SK-N-SH (cell line): ENCODE data around the gene ADGRA1. TPM values are rescaled to one million over a fixed set of nuclear protein-coding genes. Genes with fewer than 3 reads are reported as not detected.

Experiments used
- CTCF ChIA-PET: fragments of 300-600, 350-600 bp; formaldehyde crosslinking; extraction: SDS; loops from one replicate; lab custom pipeline; 2021; lab: Yijun Ruan, JAX
- POLR2A ChIA-PET: fragments of 350-600 bp; sonication (Branson Sonifier 250); formaldehyde crosslinking; extraction: SDS; loops from one replicate; lab custom pipeline; 2020; ENCODE audit warnings: antibody characterized with exemption, inconsistent platforms; lab: Yijun Ruan, JAX
- DNase-seq: peaks from one replicate; pipeline ENCODE4 v3.0.0; 2012
- H2AFZ ChIP-seq: fragments of 200-600 bp; sonication (generic); 2 replicates; pipeline ENCODE4 v1.8.1; 2016; ENCODE audit warnings: antibody characterized with exemption, mild to moderate bottlenecking, low read depth
- H3F3A ChIP-seq: fragments of 200-600 bp; sonication (generic); replicated peaks from 2 replicates; pipeline ENCODE3; 2016; ENCODE audit warnings: antibody characterized with exemption, mild to moderate bottlenecking; ENCODE audit not compliant: insufficient read depth
- H3K27ac ChIP-seq, 2 experiments: fragments of 200-500 bp in 1 of 2; fragments of 200-600 bp in 1 of 2; sonication (Bioruptor generic) in 1 of 2; sonication (generic), shearing (Covaris generic) in 1 of 2; 2 replicates each; pipeline versions ENCODE4 v1.5.1 to v1.6.1; 2014 to 2016; ENCODE audit warnings: low read depth in 2 of 2, inconsistent platforms in 1 of 2, low read length in 1 of 2, mild to moderate bottlenecking in 1 of 2, mixed read lengths in 1 of 2
- H3K27me3 ChIP-seq: fragments of 200-600 bp; sonication (generic), shearing (Covaris generic); 2 replicates; pipeline ENCODE4 v1.6.1; 2016; ENCODE audit warnings: mixed run types; ENCODE audit not compliant: insufficient read depth
- H3K36me3 ChIP-seq, 2 experiments: fragments of 200-500 bp in 1 of 2; fragments of 200-600 bp in 1 of 2; sonication (Bioruptor generic) in 1 of 2; sonication (generic) in 1 of 2; replicated peaks in 1 of 2; 2 replicates each; pipeline versions ENCODE3 to v1.5.1; 2014 to 2016; ENCODE audit warnings: low read length in 1 of 2, mild to moderate bottlenecking in 1 of 2; ENCODE audit not compliant: insufficient read depth in 2 of 2, control insufficient read depth in 1 of 2
- H3K4me1 ChIP-seq, 2 experiments: fragments of 200-500 bp in 1 of 2; fragments of 200-600 bp in 1 of 2; sonication (Bioruptor generic) in 1 of 2; sonication (generic), shearing (Covaris generic) in 1 of 2; 2 replicates each; pipeline versions ENCODE4 v1.5.1 to v1.6.1; 2014 to 2016; ENCODE audit warnings: low read depth in 1 of 2, low read length in 1 of 2, mixed run types in 1 of 2; ENCODE audit not compliant: insufficient read depth in 2 of 2, control insufficient read depth in 1 of 2
- H3K4me2 ChIP-seq: fragments of 200-600 bp; sonication (generic), shearing (Covaris generic); 2 replicates; pipeline ENCODE4 v1.6.1; 2017; ENCODE audit warnings: mixed run types
- H3K4me3 ChIP-seq, 2 experiments: fragments of 200-500 bp in 1 of 2; fragments of 200-600 bp in 1 of 2; sonication (Bioruptor generic) in 1 of 2; sonication (generic), shearing (Covaris generic) in 1 of 2; 2 replicates each; pipeline versions ENCODE4 v1.5.1 to v1.8.1; 2014 to 2016; ENCODE audit warnings: low read depth in 2 of 2, inconsistent platforms in 1 of 2, low read length in 1 of 2, mild to moderate bottlenecking in 1 of 2, mixed read lengths in 1 of 2, moderate library complexity in 1 of 2
- H3K79me2 ChIP-seq: fragments of 200-600 bp; sonication (generic); 2 replicates; pipeline ENCODE4 v1.8.1; 2017; ENCODE audit warnings: mild to moderate bottlenecking; ENCODE audit not compliant: insufficient read depth
- H3K9ac ChIP-seq: fragments of 200-600 bp; sonication (generic); 2 replicates; pipeline ENCODE4 v1.6.1; 2017; ENCODE audit warnings: mixed run types
- H3K9me2 ChIP-seq: fragments of 200-600 bp; sonication (generic); 2 replicates; pipeline ENCODE4 v1.6.1; 2017; ENCODE audit warnings: mixed run types
- H3K9me3 ChIP-seq: fragments of 200-600 bp; sonication (generic); 2 replicates; pipeline ENCODE4 v1.6.1; 2017; ENCODE audit warnings: mixed run types, mild to moderate bottlenecking, moderate library complexity
- H4K20me1 ChIP-seq: fragments of 200-600 bp; sonication (generic); 2 replicates; pipeline ENCODE4 v1.6.1; 2017; ENCODE audit warnings: mild to moderate bottlenecking, mixed run types; ENCODE audit not compliant: insufficient read depth
- CHD2 ChIP-seq: fragments of 150-350 bp; IDR thresholded peaks from 2 replicates; pipeline ENCODE4 v1.6.1; 2018; ENCODE audit warnings: low read length; ENCODE audit not compliant: partially characterized antibody
- CTCF ChIP-seq: fragments of 200-600 bp; sonication (generic); IDR thresholded peaks from 2 replicates; pipeline ENCODE4 v1.6.1; 2017; ENCODE audit warnings: antibody characterized with exemption, mild to moderate bottlenecking, moderate library complexity
- ELF1 ChIP-seq: IDR thresholded peaks from 2 replicates; pipeline ENCODE4 v1.4.0; 2012
- FOSL2 ChIP-seq: IDR thresholded peaks from 2 replicates; pipeline ENCODE4 v1.4.0; 2012; ENCODE audit warnings: low read depth, mild to moderate bottlenecking, moderate library complexity, borderline replicate concordance
- GABPA ChIP-seq: IDR thresholded peaks from 2 replicates; pipeline ENCODE4 v1.4.0; 2012; ENCODE audit warnings: low read depth, mild to moderate bottlenecking
- NFIC ChIP-seq: IDR thresholded peaks from 2 replicates; pipeline ENCODE4 v1.4.0; 2012; ENCODE audit warnings: borderline replicate concordance
- NRF1 ChIP-seq: IDR thresholded peaks from 2 replicates; pipeline ENCODE4 v1.6.1; 2012; ENCODE audit warnings: low read depth, mild to moderate bottlenecking, low read length
- POLR2AphosphoS5 ChIP-seq: IDR thresholded peaks from 2 replicates; pipeline ENCODE4 v1.6.1; 2012; ENCODE audit warnings: low read depth, low read length
- RAD21 ChIP-seq: IDR thresholded peaks from 2 replicates; pipeline ENCODE4 v1.6.1; 2012; ENCODE audit warnings: mild to moderate bottlenecking, low read length
- RCOR1 ChIP-seq: fragments of 150-350 bp; IDR thresholded peaks from 2 replicates; pipeline ENCODE4 v1.6.1; 2017; ENCODE audit warnings: antibody characterized with exemption, low read length
- SIN3A ChIP-seq: IDR thresholded peaks from 2 replicates; pipeline ENCODE4 v1.6.1; 2012; ENCODE audit warnings: low read depth, mild to moderate bottlenecking, low read length, moderate library complexity, borderline replicate concordance
- SMC3 ChIP-seq: IDR thresholded peaks from 2 replicates; pipeline ENCODE4 v1.6.1; 2012; ENCODE audit warnings: low read depth, low read length, improper control_type of control experiment
- TAF1 ChIP-seq: IDR thresholded peaks from 2 replicates; pipeline ENCODE4 v1.6.1; 2012; ENCODE audit warnings: low read depth, mild to moderate bottlenecking, low read length, moderate library complexity, borderline replicate concordance
- TEAD4 ChIP-seq: IDR thresholded peaks from 2 replicates; pipeline ENCODE4 v1.4.0; 2012; ENCODE audit warnings: mild to moderate bottlenecking, borderline replicate concordance; ENCODE audit not compliant: insufficient read depth
- WGBS: methylation state at CpG from one replicate; pipeline ENCODE4 v1.1.6; 2017; ENCODE audit warnings: low lambda C conversion rate; 5-methylcytosine and 5-hydroxymethylcytosine counted together
- polyA plus RNA-seq, 3 experiments: library from polyadenylated mRNA; depleted of rRNA; stranded (reverse); fragments of >200 nt; gene quantifications; 2 replicates each; pipeline ENCODE4 v1.2.3, GENCODE V29; 2012
- TF ChIP-seq, protein P1 (sequence below): IDR thresholded peaks from 2 replicates; pipeline ENCODE4 v1.4.0; 2012; ENCODE audit warnings: low read depth, borderline replicate concordance
- TF ChIP-seq, protein P2 (sequence below): IDR thresholded peaks from 2 replicates; pipeline ENCODE4 v1.4.0; 2012; ENCODE audit warnings: low read depth
- TF ChIP-seq, protein P3 (sequence below): IDR thresholded peaks from 2 replicates; pipeline ENCODE4; 2012
- TF ChIP-seq, protein P4 (sequence below): fragments of 150-350 bp; IDR thresholded peaks from 2 replicates; pipeline ENCODE4 v1.6.1; 2016; ENCODE audit warnings: mild to moderate bottlenecking, low read depth, low read length

ADGRA1 gene
- polyA plus RNA-seq, 1 of the 3 experiments (the other 2 are of a cell fraction): not detected

GRCh38 chr10:133069033-133069525 lies 18.6 kb upstream of the ADGRA1 start:
- no peak for TF ChIP-seq POLR2AphosphoS5
- TF ChIP-seq, protein P1, sequence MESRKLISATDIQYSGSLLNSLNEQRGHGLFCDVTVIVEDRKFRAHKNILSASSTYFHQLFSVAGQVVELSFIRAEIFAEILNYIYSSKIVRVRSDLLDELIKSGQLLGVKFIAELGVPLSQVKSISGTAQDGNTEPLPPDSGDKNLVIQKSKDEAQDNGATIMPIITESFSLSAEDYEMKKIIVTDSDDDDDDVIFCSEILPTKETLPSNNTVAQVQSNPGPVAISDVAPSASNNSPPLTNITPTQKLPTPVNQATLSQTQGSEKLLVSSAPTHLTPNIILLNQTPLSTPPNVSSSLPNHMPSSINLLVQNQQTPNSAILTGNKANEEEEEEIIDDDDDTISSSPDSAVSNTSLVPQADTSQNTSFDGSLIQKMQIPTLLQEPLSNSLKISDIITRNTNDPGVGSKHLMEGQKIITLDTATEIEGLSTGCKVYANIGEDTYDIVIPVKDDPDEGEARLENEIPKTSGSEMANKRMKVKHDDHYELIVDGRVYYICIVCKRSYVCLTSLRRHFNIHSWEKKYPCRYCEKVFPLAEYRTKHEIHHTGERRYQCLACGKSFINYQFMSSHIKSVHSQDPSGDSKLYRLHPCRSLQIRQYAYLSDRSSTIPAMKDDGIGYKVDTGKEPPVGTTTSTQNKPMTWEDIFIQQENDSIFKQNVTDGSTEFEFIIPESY: no peak
- TF ChIP-seq, protein P2, sequence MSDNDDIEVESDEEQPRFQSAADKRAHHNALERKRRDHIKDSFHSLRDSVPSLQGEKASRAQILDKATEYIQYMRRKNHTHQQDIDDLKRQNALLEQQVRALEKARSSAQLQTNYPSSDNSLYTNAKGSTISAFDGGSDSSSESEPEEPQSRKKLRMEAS: no peak
- TF ChIP-seq SMC3: no peak
- TF ChIP-seq GABPA: no peak
- H3K79me2 ChIP-seq: no peaks in the 10 kb centered on the region
- no peaks in the 10 kb centered on the region for H3F3A ChIP-seq
- WGBS: 58% methylated on average over 20 of the region's 23 CpGs
- H3K9me2 ChIP-seq: no peaks in the 10 kb centered on the region
- H3K4me2 ChIP-seq: no peak overlapping the region
- no peak for DNase-seq
- no peak overlapping the region for H3K27ac ChIP-seq
- H3K9ac ChIP-seq: no peak overlapping the region
- H3K27me3 ChIP-seq: no peaks in the 10 kb centered on the region
- H4K20me1 ChIP-seq: no peaks in the 10 kb centered on the region
- CTCF ChIA-PET: no interaction called here
- no peaks in the 10 kb centered on the region for H3K36me3 ChIP-seq
- H2AFZ ChIP-seq: no peak overlapping the region
- H3K4me1 ChIP-seq: peaks cover 0 to 2% of the 10 kb centered on the region in 2 experiments; a peak in 1 of 4 replicates
- no peak overlapping the region for H3K4me3 ChIP-seq
- POLR2A ChIA-PET: no interaction called here
- no peaks in the 10 kb centered on the region for H3K9me3 ChIP-seq

- TF ChIP-seq TEAD4: no peak
- TF ChIP-seq RCOR1: no peak
- TF ChIP-seq CHD2: no peak
- no peak for TF ChIP-seq ELF1
- no peak for TF ChIP-seq FOSL2
- TF ChIP-seq NRF1: no peak
- TF ChIP-seq SMC3: no peak
- TF ChIP-seq, protein P3, sequence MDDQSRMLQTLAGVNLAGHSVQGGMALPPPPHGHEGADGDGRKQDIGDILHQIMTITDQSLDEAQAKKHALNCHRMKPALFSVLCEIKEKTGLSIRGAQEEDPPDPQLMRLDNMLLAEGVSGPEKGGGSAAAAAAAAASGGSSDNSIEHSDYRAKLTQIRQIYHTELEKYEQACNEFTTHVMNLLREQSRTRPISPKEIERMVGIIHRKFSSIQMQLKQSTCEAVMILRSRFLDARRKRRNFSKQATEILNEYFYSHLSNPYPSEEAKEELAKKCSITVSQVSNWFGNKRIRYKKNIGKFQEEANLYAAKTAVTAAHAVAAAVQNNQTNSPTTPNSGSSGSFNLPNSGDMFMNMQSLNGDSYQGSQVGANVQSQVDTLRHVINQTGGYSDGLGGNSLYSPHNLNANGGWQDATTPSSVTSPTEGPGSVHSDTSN: no peak
- no peak for TF ChIP-seq NFIC
- TF ChIP-seq TAF1: no peak
- TF ChIP-seq SIN3A: no peak
- no peak for TF ChIP-seq RAD21
- no peak for TF ChIP-seq GABPA
- TF ChIP-seq, protein P4, sequence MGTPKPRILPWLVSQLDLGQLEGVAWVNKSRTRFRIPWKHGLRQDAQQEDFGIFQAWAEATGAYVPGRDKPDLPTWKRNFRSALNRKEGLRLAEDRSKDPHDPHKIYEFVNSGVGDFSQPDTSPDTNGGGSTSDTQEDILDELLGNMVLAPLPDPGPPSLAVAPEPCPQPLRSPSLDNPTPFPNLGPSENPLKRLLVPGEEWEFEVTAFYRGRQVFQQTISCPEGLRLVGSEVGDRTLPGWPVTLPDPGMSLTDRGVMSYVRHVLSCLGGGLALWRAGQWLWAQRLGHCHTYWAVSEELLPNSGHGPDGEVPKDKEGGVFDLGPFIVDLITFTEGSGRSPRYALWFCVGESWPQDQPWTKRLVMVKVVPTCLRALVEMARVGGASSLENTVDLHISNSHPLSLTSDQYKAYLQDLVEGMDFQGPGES: no peak
- TF ChIP-seq CTCF: no peak
- POLR2A ChIA-PET: no interaction called here
- H3K4me2 ChIP-seq: no peak overlapping the region
- no peaks in the 10 kb centered on the region for H3K36me3 ChIP-seq
- H3F3A ChIP-seq: no peaks in the 10 kb centered on the region
- no peaks in the 10 kb centered on the region for H3K9me3 ChIP-seq
- WGBS: 57% methylated on average over 16 of the region's 16 CpGs
- no peak overlapping the region for H3K4me3 ChIP-seq
- CTCF ChIA-PET: interaction anchor here (1.4 kb wide), 1 partner anchor 131 kb away, joined by 3 read pairs; no protein-coding TSS in a partner anchor
- H3K9ac ChIP-seq: no peak overlapping the region
- H2AFZ ChIP-seq: no peak overlapping the region
- H3K79me2 ChIP-seq: no peaks in the 10 kb centered on the region
- peaks cover 0 to 2% of the 10 kb centered on the region in 2 experiments; a peak in 1 of 4 replicates for H3K4me1 ChIP-seq
- no peaks in the 10 kb centered on the region for H3K27me3 ChIP-seq
- H3K9me2 ChIP-seq: no peaks in the 10 kb centered on the region
- H3K27ac ChIP-seq: no peak overlapping the region
- no peak for DNase-seq
- H4K20me1 ChIP-seq: no peaks in the 10 kb centered on the region
Measured at GRCh38 chr10:133070405-133070804, 17.3 kb upstream of the ADGRA1 start.
